GM23338 (cell line): ENCODE data around the gene DPP10. TPM values are rescaled to one million over a fixed set of nuclear protein-coding genes. Genes with fewer than 3 reads are reported as not detected.
A peak's percentile ranks its signal among the peaks of the same experiment; 100 is the strongest.

Experiments
- ATAC-seq: fragments of 200-7000 bp; cut with Tn5 transposase; 3 replicates; pipeline ENCODE4 v1.9.1; 2020
- DNase-seq: peaks from one replicate; pipeline ENCODE4 v3.0.0-alpha.2; 2015; ENCODE audit warnings: low spot score
- H2AFZ ChIP-seq: fragments of 200-600 bp; sonication (generic); 2 replicates; pipeline ENCODE4 v1.8.0; 2016; ENCODE audit warnings: antibody characterized with exemption, mild to moderate bottlenecking, moderate library complexity
- H3F3A ChIP-seq: fragments of 200-600 bp; sonication (generic); replicated peaks from 2 replicates; pipeline ENCODE4 v1.8.0; 2017; ENCODE audit warnings: antibody characterized with exemption, mixed run types, low read depth
- H3K27ac ChIP-seq: fragments of 200-600 bp; sonication (generic); 2 replicates; pipeline ENCODE4 v1.6.1; 2016; ENCODE audit warnings: low read depth
- H3K27me3 ChIP-seq: fragments of 200-600 bp; sonication (generic); 2 replicates; pipeline ENCODE4 v1.8.0; 2016; ENCODE audit warnings: mild to moderate bottlenecking, mixed run types, moderate library complexity; ENCODE audit not compliant: insufficient read depth
- H3K36me3 ChIP-seq: fragments of 200-600 bp; sonication (generic); 2 replicates; pipeline ENCODE4 v1.8.0; 2016; ENCODE audit warnings: mild to moderate bottlenecking; ENCODE audit not compliant: insufficient read depth
- H3K4me1 ChIP-seq: fragments of 200-600 bp; sonication (generic); 2 replicates; pipeline ENCODE4 v1.8.0; 2016; ENCODE audit warnings: mild to moderate bottlenecking, moderate library complexity; ENCODE audit not compliant: insufficient read depth
- H3K4me2 ChIP-seq: fragments of 200-600 bp; sonication (generic); 2 replicates; pipeline ENCODE4 v1.7.1; 2017; ENCODE audit warnings: mixed run types
- H3K4me3 ChIP-seq: fragments of 200-600 bp; sonication (generic); 2 replicates; pipeline ENCODE4 v1.6.1; 2016; ENCODE audit warnings: mixed run types
- H3K79me2 ChIP-seq: fragments of 200-600 bp; sonication (generic); replicated peaks from 2 replicates; pipeline ENCODE4 v1.8.0; 2017; ENCODE audit warnings: mild to moderate bottlenecking; ENCODE audit not compliant: insufficient read depth
- H3K9me2 ChIP-seq: fragments of 200-600 bp; sonication (generic); 2 replicates; pipeline ENCODE4 v1.8.0; 2017; ENCODE audit not compliant: insufficient read depth
- H4K20me1 ChIP-seq: fragments of 200-600 bp; sonication (generic); replicated peaks from 2 replicates; pipeline ENCODE4 v1.8.0; 2017; ENCODE audit warnings: mild to moderate bottlenecking; ENCODE audit not compliant: insufficient read depth
- H3K27ac Mint-ChIP-seq: 2 replicates; pipeline ENCODE4 v1.8.0; 2020; ENCODE audit warnings: inconsistent platforms, mild to moderate bottlenecking, moderate library complexity, mixed read lengths
- H3K27me3 Mint-ChIP-seq: 3 replicates; pipeline ENCODE4 v1.8.0; 2022; ENCODE audit warnings: low read depth, mild to moderate bottlenecking, moderate library complexity, mixed read lengths, inconsistent platforms; ENCODE audit not compliant: insufficient read depth, poor library complexity
- H3K36me3 Mint-ChIP-seq: 3 replicates; pipeline ENCODE4 v1.8.0; 2021; ENCODE audit warnings: low read depth, mild to moderate bottlenecking, inconsistent platforms, moderate library complexity, mixed read lengths
- H3K4me1 Mint-ChIP-seq: 3 replicates; pipeline ENCODE4 v1.8.0; 2020; ENCODE audit warnings: mild to moderate bottlenecking, inconsistent platforms, mixed read lengths
- H3K4me3 Mint-ChIP-seq: 3 replicates; pipeline ENCODE4 v1.8.0; 2021; ENCODE audit warnings: moderate library complexity, mild to moderate bottlenecking, inconsistent platforms, mixed read lengths
- H3K9me3 Mint-ChIP-seq: 3 replicates; pipeline ENCODE4 v1.8.0; 2020; ENCODE audit warnings: moderate library complexity, mild to moderate bottlenecking, inconsistent platforms, mixed read lengths
- CREB1 ChIP-seq: fragments of 250-450 bp; sonication (Bioruptor Pico); IDR thresholded peaks from 2 replicates; pipeline ENCODE4 v1.5.0; 2020; ENCODE audit warnings: low read depth, mild to moderate bottlenecking, moderate library complexity
- EZH2phosphoT487 ChIP-seq: fragments of 200-600 bp; sonication (generic); IDR thresholded peaks from one replicate; pipeline ENCODE4 v1.8.1; 2018; ENCODE audit warnings: antibody characterized with exemption; ENCODE audit not compliant: unreplicated experiment
- NANOG ChIP-seq: IDR thresholded peaks from 2 replicates; pipeline ENCODE4 v1.6.1; 2016; ENCODE audit warnings: antibody characterized with exemption, borderline replicate concordance
- POLR2AphosphoS5 ChIP-seq: IDR thresholded peaks from 2 replicates; pipeline ENCODE4 v1.6.1; 2016; ENCODE audit warnings: antibody characterized with exemption, low read depth
- STAT1 ChIP-seq: IDR thresholded peaks from one replicate; pipeline ENCODE4 v1.6.1; 2016; ENCODE audit warnings: antibody characterized with exemption; ENCODE audit not compliant: unreplicated experiment
- ZNF114 ChIP-seq: fragments of 250-450 bp; sonication (Bioruptor Pico); IDR thresholded peaks from 2 replicates; pipeline ENCODE4 v1.5.0; 2020; ENCODE audit warnings: mild to moderate bottlenecking, moderate library complexity
- ZNF331 ChIP-seq: fragments of 250-450 bp; sonication (Bioruptor Pico); IDR thresholded peaks from 2 replicates; pipeline ENCODE4 v1.5.0; 2020; ENCODE audit warnings: low read depth, mild to moderate bottlenecking, moderate library complexity
- polyA plus RNA-seq: library from polyadenylated mRNA; unstranded; fragments of >200 nt; fragmentation: Nextera tagmentation; extraction: Ambion mirVana; gene quantifications from 2 replicates; pipeline ENCODE4 v1.2.1, GENCODE V29; 2016
- total RNA-seq: library from RNA; depleted of rRNA; stranded (reverse); fragments of >200 nt; shearing (Covaris generic); gene quantifications from 2 replicates; pipeline ENCODE4 v1.2.3, GENCODE V29; 2014
- TF ChIP-seq, protein P1 (sequence below): IDR thresholded peaks from 2 replicates; pipeline ENCODE4 v1.6.1; 2016; ENCODE audit warnings: antibody characterized with exemption
- TF ChIP-seq, protein P2 (sequence below), 2 experiments: fragments of 200-600 bp in 1 of 2; sonication (generic) in 1 of 2; conservative IDR thresholded peaks; 2 replicates each; pipeline versions ENCODE4 v1.5.1 to v1.6.1; 2016 to 2017; ENCODE audit warnings: antibody characterized with exemption in 2 of 2, low read depth in 2 of 2, mild to moderate bottlenecking in 2 of 2, moderate library complexity in 1 of 2
- TF ChIP-seq, protein P3 (sequence below): IDR thresholded peaks from one replicate; pipeline ENCODE4 v1.6.1; 2018; ENCODE audit warnings: antibody characterized with exemption; ENCODE audit not compliant: unreplicated experiment

Gene DPP10
- total and polyA plus RNA-seq, 2 experiments from 2014 or later: 3.6 to 14.8 TPM

DNA sequence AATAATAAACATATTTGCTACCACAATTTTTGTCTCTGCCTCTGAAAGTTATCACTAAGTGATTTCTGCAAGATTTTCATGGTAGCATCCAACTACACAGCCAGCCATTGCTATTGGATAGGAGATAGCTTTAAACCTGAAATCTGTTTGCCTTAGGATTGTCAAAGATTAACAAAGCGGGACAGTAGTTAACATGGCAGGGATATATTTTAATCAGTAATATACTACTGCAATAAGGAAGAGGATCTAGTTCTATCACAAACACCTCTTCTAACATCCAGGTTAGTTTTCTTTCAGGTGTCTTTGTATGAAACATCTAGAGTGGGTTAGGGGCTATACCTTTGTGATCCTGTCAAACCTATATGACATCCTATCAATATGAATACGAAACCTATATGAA lies 641.3 kb downstream of the DPP10 start:
- no peak for ATAC-seq
- Histone ChIP-seq H3K9me2 (no peaks in the 10 kb centered on the region), H3K4me3 (no peak overlapping the region), H2AFZ (no peak overlapping the region), H3K27ac (no peak overlapping the region), H3K79me2 (no peaks in the 10 kb centered on the region), H3K4me1 (peaks cover 20% of the 10 kb centered on the region; the same call in 1 of the 2 replicates), H3F3A (0 out of 2 replicates have a peak, but pooled peaks cover 3% of the 10 kb centered on the region), H3K36me3 (0 out of 2 replicates have a peak, but pooled peaks cover 3% of the 10 kb centered on the region), H4K20me1 (no peaks in the 10 kb centered on the region), H3K4me2 (no peak overlapping the region), H3K27me3 (no peaks in the 10 kb centered on the region)
- DNase-seq: no peak
- TF ChIP-seq NANOG (no peak), EZH2phosphoT487 (no peak), ZNF331 (CRISPR knock-in tag) (no peak), POLR2AphosphoS5 (no peak)
- no peaks in the 10 kb centered on the region for H3K27me3 Mint-ChIP-seq
- peaks cover 8% of the 10 kb centered on the region for H3K9me3 Mint-ChIP-seq
- H3K4me3 Mint-ChIP-seq: no peak overlapping the region
- peaks cover 7% of the 10 kb centered on the region for H3K36me3 Mint-ChIP-seq
- H3K27ac Mint-ChIP-seq: no peak overlapping the region
- H3K4me1 Mint-ChIP-seq: peaks cover 15% of the 10 kb centered on the region; the same call in 2 of the 3 replicates

DNA sequence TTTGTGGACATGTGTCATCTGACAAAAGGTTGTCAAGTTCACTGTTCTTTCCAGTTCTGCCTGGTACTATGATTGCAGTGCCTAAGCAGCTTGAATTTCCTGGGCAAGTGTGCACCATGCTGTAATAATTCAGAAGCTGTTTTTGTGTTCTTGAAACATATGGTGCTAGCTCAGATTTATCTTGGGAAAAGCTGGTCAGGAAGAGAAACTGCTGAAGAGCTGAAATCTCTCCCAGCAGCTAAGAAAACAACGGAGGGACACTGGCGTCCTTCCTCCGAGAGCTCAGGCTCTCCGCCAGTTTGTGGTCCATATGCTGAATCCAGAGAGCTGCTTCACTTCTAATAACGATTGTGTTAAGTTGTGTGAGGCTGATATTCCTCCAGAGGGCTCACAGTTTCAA lies 642.0 kb downstream of the DPP10 start:
- Histone ChIP-seq H3K27ac (no peak overlapping the region), H3K79me2 (no peaks in the 10 kb centered on the region), H2AFZ (no peak overlapping the region), H3F3A (0 out of 2 replicates have a peak, but pooled peaks cover 3% of the 10 kb centered on the region), H3K4me1 (peaks cover 20% of the 10 kb centered on the region; the same call in 1 of the 2 replicates), H3K27me3 (no peaks in the 10 kb centered on the region), H3K36me3 (peaks cover 9% of the 10 kb centered on the region), H3K9me2 (no peaks in the 10 kb centered on the region), H3K4me2 (0 out of 2 replicates have a peak overlapping the region, but pooled peaks have one; percentile 25), H3K4me3 (no peak overlapping the region), H4K20me1 (no peaks in the 10 kb centered on the region)
- Mint-ChIP-seq H3K9me3 (peaks cover 16% of the 10 kb centered on the region), H3K27me3 (no peaks in the 10 kb centered on the region), H3K27ac (no peak overlapping the region), H3K36me3 (peaks cover 14% of the 10 kb centered on the region), H3K4me1 (peaks cover 15% of the 10 kb centered on the region; the same call in 2 of the 3 replicates), H3K4me3 (no peak overlapping the region)
- ATAC-seq: peak; percentile 39; the same call in 2 of the 3 replicates
- DNase-seq: no peak
- TF ChIP-seq EZH2phosphoT487 (no peak), CREB1 (CRISPR knock-in tag) (no peak), NANOG (no peak), STAT1 (no peak), ZNF114 (CRISPR knock-in tag) (no peak)
- TF ChIP-seq, protein P1, sequence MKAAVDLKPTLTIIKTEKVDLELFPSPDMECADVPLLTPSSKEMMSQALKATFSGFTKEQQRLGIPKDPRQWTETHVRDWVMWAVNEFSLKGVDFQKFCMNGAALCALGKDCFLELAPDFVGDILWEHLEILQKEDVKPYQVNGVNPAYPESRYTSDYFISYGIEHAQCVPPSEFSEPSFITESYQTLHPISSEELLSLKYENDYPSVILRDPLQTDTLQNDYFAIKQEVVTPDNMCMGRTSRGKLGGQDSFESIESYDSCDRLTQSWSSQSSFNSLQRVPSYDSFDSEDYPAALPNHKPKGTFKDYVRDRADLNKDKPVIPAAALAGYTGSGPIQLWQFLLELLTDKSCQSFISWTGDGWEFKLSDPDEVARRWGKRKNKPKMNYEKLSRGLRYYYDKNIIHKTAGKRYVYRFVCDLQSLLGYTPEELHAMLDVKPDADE: no peak
- TF ChIP-seq, protein P2, sequence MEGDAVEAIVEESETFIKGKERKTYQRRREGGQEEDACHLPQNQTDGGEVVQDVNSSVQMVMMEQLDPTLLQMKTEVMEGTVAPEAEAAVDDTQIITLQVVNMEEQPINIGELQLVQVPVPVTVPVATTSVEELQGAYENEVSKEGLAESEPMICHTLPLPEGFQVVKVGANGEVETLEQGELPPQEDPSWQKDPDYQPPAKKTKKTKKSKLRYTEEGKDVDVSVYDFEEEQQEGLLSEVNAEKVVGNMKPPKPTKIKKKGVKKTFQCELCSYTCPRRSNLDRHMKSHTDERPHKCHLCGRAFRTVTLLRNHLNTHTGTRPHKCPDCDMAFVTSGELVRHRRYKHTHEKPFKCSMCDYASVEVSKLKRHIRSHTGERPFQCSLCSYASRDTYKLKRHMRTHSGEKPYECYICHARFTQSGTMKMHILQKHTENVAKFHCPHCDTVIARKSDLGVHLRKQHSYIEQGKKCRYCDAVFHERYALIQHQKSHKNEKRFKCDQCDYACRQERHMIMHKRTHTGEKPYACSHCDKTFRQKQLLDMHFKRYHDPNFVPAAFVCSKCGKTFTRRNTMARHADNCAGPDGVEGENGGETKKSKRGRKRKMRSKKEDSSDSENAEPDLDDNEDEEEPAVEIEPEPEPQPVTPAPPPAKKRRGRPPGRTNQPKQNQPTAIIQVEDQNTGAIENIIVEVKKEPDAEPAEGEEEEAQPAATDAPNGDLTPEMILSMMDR (conservative IDR thresholded peaks at IDR 0.05; ENCODE audit: low read depth in 2 of 2): no peak
- TF ChIP-seq, protein P3, sequence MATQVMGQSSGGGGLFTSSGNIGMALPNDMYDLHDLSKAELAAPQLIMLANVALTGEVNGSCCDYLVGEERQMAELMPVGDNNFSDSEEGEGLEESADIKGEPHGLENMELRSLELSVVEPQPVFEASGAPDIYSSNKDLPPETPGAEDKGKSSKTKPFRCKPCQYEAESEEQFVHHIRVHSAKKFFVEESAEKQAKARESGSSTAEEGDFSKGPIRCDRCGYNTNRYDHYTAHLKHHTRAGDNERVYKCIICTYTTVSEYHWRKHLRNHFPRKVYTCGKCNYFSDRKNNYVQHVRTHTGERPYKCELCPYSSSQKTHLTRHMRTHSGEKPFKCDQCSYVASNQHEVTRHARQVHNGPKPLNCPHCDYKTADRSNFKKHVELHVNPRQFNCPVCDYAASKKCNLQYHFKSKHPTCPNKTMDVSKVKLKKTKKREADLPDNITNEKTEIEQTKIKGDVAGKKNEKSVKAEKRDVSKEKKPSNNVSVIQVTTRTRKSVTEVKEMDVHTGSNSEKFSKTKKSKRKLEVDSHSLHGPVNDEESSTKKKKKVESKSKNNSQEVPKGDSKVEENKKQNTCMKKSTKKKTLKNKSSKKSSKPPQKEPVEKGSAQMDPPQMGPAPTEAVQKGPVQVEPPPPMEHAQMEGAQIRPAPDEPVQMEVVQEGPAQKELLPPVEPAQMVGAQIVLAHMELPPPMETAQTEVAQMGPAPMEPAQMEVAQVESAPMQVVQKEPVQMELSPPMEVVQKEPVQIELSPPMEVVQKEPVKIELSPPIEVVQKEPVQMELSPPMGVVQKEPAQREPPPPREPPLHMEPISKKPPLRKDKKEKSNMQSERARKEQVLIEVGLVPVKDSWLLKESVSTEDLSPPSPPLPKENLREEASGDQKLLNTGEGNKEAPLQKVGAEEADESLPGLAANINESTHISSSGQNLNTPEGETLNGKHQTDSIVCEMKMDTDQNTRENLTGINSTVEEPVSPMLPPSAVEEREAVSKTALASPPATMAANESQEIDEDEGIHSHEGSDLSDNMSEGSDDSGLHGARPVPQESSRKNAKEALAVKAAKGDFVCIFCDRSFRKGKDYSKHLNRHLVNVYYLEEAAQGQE: no peak
